HEK293T (cell line): Measurements from ENCODE around the gene CPB1.

Experiments
- CTCF ChIA-PET: fragments of 350-600 bp; formaldehyde crosslinking; extraction: SDS; loops from one replicate; lab custom pipeline; 2021; ENCODE audit warnings: antibody characterized with exemption, inconsistent platforms; lab: Yijun Ruan, JAX
- POLR2A ChIA-PET: fragments of 350-600 bp; formaldehyde crosslinking; extraction: SDS; loops from one replicate; lab custom pipeline; 2020; ENCODE audit warnings: antibody characterized with exemption, inconsistent platforms; lab: Yijun Ruan, JAX
- DNase-seq: peaks from one replicate; pipeline ENCODE4 v3.0.0; 2012; ENCODE audit warnings: mixed read lengths; ENCODE audit errors: extremely low spot score
- ARNT ChIP-seq: fragments of 450-650 bp; IDR thresholded peaks from 2 replicates; pipeline ENCODE4 v1.6.1; 2017; ENCODE audit warnings: mild to moderate bottlenecking
- BHLHE40 ChIP-seq: fragments of 450-650 bp; IDR thresholded peaks from 2 replicates; pipeline ENCODE4 v1.6.1; 2016; ENCODE audit warnings: mild to moderate bottlenecking, moderate library complexity, borderline replicate concordance
- CTBP1 ChIP-seq: fragments of 450-650 bp; IDR thresholded peaks from 2 replicates; pipeline ENCODE4 v1.6.1; 2016; ENCODE audit warnings: borderline replicate concordance
- ELF4 ChIP-seq: fragments of 450-650 bp; IDR thresholded peaks from 2 replicates; pipeline ENCODE4 v1.6.1; 2017; ENCODE audit warnings: antibody characterized with exemption
- FOXA1 ChIP-seq: fragments of 450-650 bp; IDR thresholded peaks from 2 replicates; pipeline ENCODE4 v1.6.1; 2016; ENCODE audit warnings: mild to moderate bottlenecking
- FOXK2 ChIP-seq: fragments of 450-650 bp; IDR thresholded peaks from 2 replicates; pipeline ENCODE4 v1.6.1; 2016; ENCODE audit warnings: mild to moderate bottlenecking
- FOXM1 ChIP-seq: fragments of 450-650 bp; IDR thresholded peaks from 2 replicates; pipeline ENCODE4 v1.6.1; 2017; ENCODE audit warnings: mild to moderate bottlenecking, borderline replicate concordance
- HDGF ChIP-seq: fragments of 450-650 bp; IDR thresholded peaks from 2 replicates; pipeline ENCODE4 v1.6.1; 2017; ENCODE audit warnings: antibody characterized with exemption, borderline replicate concordance
- L3MBTL2 ChIP-seq: fragments of 450-650 bp; conservative IDR thresholded peaks from 2 replicates; pipeline ENCODE4 v1.6.1; 2016; ENCODE audit warnings: mild to moderate bottlenecking
- LEF1 ChIP-seq: fragments of 450-650 bp; IDR thresholded peaks from 2 replicates; pipeline ENCODE4 v1.6.1; 2017; ENCODE audit warnings: mild to moderate bottlenecking, borderline replicate concordance
- NFRKB ChIP-seq: fragments of 450-650 bp; IDR thresholded peaks from 2 replicates; pipeline ENCODE4 v1.6.1; 2016; ENCODE audit warnings: mild to moderate bottlenecking, moderate library complexity
- PKNOX1 ChIP-seq: fragments of 450-650 bp; IDR thresholded peaks from 2 replicates; pipeline ENCODE4 v1.6.1; 2016
- SP1 ChIP-seq: fragments of 450-650 bp; IDR thresholded peaks from 2 replicates; pipeline ENCODE4 v1.6.1; 2017
- SUZ12 ChIP-seq: fragments of 450-650 bp; IDR thresholded peaks from 2 replicates; pipeline ENCODE4 v1.6.1; 2016; ENCODE audit warnings: mild to moderate bottlenecking
- TARDBP ChIP-seq: fragments of 450-650 bp; IDR thresholded peaks from 2 replicates; pipeline ENCODE4 v1.6.1; 2016
- ZNF384 ChIP-seq: fragments of 450-650 bp; IDR thresholded peaks from 2 replicates; pipeline ENCODE4 v1.6.1; 2016

CPB1 gene

GRCh38 chr3:148825476-148825875 lies 2.1 kb upstream of the CPB1 start:
- ChIA-PET CTCF (no interaction called here), POLR2A (no interaction called here)
- no peak for TF ChIP-seq SUZ12
- TF ChIP-seq NFRKB = no peak
- TF ChIP-seq ARNT = no peak
- no peak for TF ChIP-seq FOXA1
- no peak for TF ChIP-seq ZNF384
- no peak for DNase-seq

GRCh38 chr3:148828136-148828690 lies 602 bp downstream of the CPB1 start:
- ChIA-PET CTCF (no interaction called here), POLR2A (no interaction called here)

GRCh38 chr3:148829926-148830325 lies 2.3 kb downstream of the CPB1 start:
- no peak for DNase-seq
- CTCF ChIA-PET = interaction anchor here (0.6 kb wide), 1 partner anchor 28 kb away, joined by 5 read pairs; no protein-coding TSS in a partner anchor
- POLR2A ChIA-PET = no interaction called here
- TF ChIP-seq TARDBP (no peak), FOXM1 (no peak), FOXK2 (no peak), CTBP1 (no peak), SUZ12 (no peak), NFRKB (no peak), SP1 (no peak), HDGF (no peak), ARNT (no peak), FOXA1 (no peak), PKNOX1 (no peak), ELF4 (no peak), BHLHE40 (no peak), L3MBTL2 (no peak), LEF1 (no peak), ZNF384 (no peak)

More at GRCh38 chr3:148828136-148828690, 602 bp downstream of the CPB1 start:
- no peak for TF ChIP-seq FOXK2
- TF ChIP-seq ELF4 = no peak
- no peak for TF ChIP-seq NFRKB
- no peak for TF ChIP-seq PKNOX1
- TF ChIP-seq L3MBTL2 = no peak
- TF ChIP-seq CTBP1 = no peak
- no peak for TF ChIP-seq BHLHE40
- TF ChIP-seq ZNF384 = no peak
- no peak for TF ChIP-seq TARDBP
- no peak for TF ChIP-seq ARNT
- no peak for TF ChIP-seq SP1
- TF ChIP-seq HDGF = no peak
- no peak for DNase-seq

GRCh38 chr3:148833223-148833622 lies 5.6 kb downstream of the CPB1 start:
- ChIA-PET POLR2A (no interaction called here), CTCF (no interaction called here)
- no peak for DNase-seq
- no peak for TF ChIP-seq L3MBTL2
- no peak for TF ChIP-seq FOXK2
- no peak for TF ChIP-seq CTBP1
- TF ChIP-seq BHLHE40 = no peak
- no peak for TF ChIP-seq FOXM1
- no peak for TF ChIP-seq ELF4
- TF ChIP-seq NFRKB = no peak
- TF ChIP-seq HDGF = no peak
- TF ChIP-seq ARNT = no peak
- TF ChIP-seq SP1 = no peak
- no peak for TF ChIP-seq ZNF384
- no peak for TF ChIP-seq SUZ12
- TF ChIP-seq TARDBP = no peak
- TF ChIP-seq PKNOX1 = no peak
- TF ChIP-seq FOXA1 = no peak
- TF ChIP-seq LEF1 = no peak

- no peak for TF ChIP-seq L3MBTL2
- no peak for TF ChIP-seq LEF1
- TF ChIP-seq FOXM1 = no peak
- no peak for TF ChIP-seq CTBP1
- TF ChIP-seq ELF4 = no peak
- no peak for TF ChIP-seq BHLHE40
- TF ChIP-seq PKNOX1 = no peak
- no peak for TF ChIP-seq FOXA1
- TF ChIP-seq NFRKB = no peak
- no peak for TF ChIP-seq TARDBP
- TF ChIP-seq HDGF = no peak
- no peak for TF ChIP-seq ZNF384
- TF ChIP-seq ARNT = no peak
- TF ChIP-seq SP1 = no peak
- TF ChIP-seq FOXK2 = no peak
- no peak for TF ChIP-seq SUZ12
- POLR2A ChIA-PET = no interaction called here
- no peak for DNase-seq
- CTCF ChIA-PET = no interaction called here
Measured at GRCh38 chr3:148839805-148840204, 12.2 kb downstream of the CPB1 start.

GRCh38 chr3:148840451-148840850 lies 12.8 kb downstream of the CPB1 start:
- no peak for DNase-seq
- CTCF ChIA-PET = no interaction called here
- POLR2A ChIA-PET = no interaction called here
- no peak for TF ChIP-seq PKNOX1
- no peak for TF ChIP-seq ARNT
- no peak for TF ChIP-seq LEF1
- no peak for TF ChIP-seq L3MBTL2
- TF ChIP-seq HDGF = no peak
- no peak for TF ChIP-seq NFRKB
- no peak for TF ChIP-seq ZNF384
- TF ChIP-seq ELF4 = no peak
